Uterus (tissue), 2 donors: ENCODE results near the gene UGT2A2.

Experiments
- POLR2A ChIP-seq, 2 donors: fragments of 450-650 bp; IDR thresholded peaks; one replicate each; pipeline ENCODE4 v1.6.1; 2016; ENCODE audit warnings: antibody characterized with exemption in 2 of 2, mild to moderate bottlenecking in 1 of 2, moderate library complexity in 1 of 2
- TF ChIP-seq, protein P1 (sequence below), 4 experiments: fragments of 200-600 bp in 2 of 4; fragments of 450-650 bp in 2 of 4; sonication (generic) in 2 of 4; IDR thresholded peaks; one replicate each; pipeline ENCODE4 v1.5.1; 2016 to 2019; ENCODE audit warnings: antibody characterized with exemption in 4 of 4, mild to moderate bottlenecking in 2 of 4, moderate library complexity in 1 of 4

DNA sequence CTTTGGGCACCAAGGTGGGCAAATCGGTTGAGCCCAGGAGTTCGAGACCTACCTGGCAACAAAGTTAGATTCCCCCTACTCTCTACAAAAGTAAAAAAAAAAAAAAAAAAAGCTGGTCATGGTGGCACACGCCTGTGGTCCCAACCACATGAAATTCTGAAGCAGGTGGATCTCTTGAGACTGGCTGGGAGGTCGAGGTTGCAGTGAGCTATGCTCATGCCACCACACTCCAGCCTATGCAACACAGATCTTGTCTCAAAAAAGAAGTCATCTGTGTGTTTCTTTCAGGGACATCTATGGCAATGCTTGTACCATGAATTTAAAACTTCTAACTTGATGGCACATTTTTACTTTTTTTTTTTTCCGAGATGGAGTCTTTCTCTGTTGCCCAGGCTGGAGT lies 55.3 kb downstream of the UGT2A2 start:
- TF ChIP-seq, protein P1, sequence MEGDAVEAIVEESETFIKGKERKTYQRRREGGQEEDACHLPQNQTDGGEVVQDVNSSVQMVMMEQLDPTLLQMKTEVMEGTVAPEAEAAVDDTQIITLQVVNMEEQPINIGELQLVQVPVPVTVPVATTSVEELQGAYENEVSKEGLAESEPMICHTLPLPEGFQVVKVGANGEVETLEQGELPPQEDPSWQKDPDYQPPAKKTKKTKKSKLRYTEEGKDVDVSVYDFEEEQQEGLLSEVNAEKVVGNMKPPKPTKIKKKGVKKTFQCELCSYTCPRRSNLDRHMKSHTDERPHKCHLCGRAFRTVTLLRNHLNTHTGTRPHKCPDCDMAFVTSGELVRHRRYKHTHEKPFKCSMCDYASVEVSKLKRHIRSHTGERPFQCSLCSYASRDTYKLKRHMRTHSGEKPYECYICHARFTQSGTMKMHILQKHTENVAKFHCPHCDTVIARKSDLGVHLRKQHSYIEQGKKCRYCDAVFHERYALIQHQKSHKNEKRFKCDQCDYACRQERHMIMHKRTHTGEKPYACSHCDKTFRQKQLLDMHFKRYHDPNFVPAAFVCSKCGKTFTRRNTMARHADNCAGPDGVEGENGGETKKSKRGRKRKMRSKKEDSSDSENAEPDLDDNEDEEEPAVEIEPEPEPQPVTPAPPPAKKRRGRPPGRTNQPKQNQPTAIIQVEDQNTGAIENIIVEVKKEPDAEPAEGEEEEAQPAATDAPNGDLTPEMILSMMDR (IDR thresholded peaks at IDR 0.05): no peak
- no peak for TF ChIP-seq POLR2A (IDR thresholded peaks at IDR 0.05)
